Brain microvascular endothelial cell (primary cell): ENCODE measurements around the gene CAMK4.

Experiments
- DNase-seq: peaks from one replicate; pipeline ENCODE4 v3.0.0-alpha.2; 2020
- H3K27ac ChIP-seq: fragments of 250-450 bp; sonication (Bioruptor Pico); 2 replicates; pipeline ENCODE4 v1.5.1; 2020; ENCODE audit warnings: mild to moderate bottlenecking, moderate library complexity
- H3K27me3 ChIP-seq: fragments of 250-450 bp; sonication (Bioruptor Pico); replicated peaks from 2 replicates; pipeline ENCODE4 v1.5.1; 2020; ENCODE audit warnings: mild to moderate bottlenecking
- H3K36me3 ChIP-seq: fragments of 250-450 bp; sonication (Bioruptor Pico); replicated peaks from 2 replicates; pipeline ENCODE4 v1.5.1; 2020; ENCODE audit warnings: mild to moderate bottlenecking
- H3K4me3 ChIP-seq: 2 replicates; pipeline ENCODE4 v1.5.1; 2011; ENCODE audit warnings: low read depth, mild to moderate bottlenecking, control low read depth, low read length, moderate library complexity
- CTCF ChIP-seq: IDR thresholded peaks from 2 replicates; pipeline ENCODE4 v1.5.1; 2011; ENCODE audit warnings: low read depth, mild to moderate bottlenecking, moderate library complexity, low read length, control low read depth, inconsistent platforms; ENCODE audit errors: missing control alignments
- in situ Hi-C: cut with HindIII; loops from 2 replicates; pipeline ENCODE4 v1.10.0; 2017; ENCODE audit warnings: low sequenced_read_pairs, low pct_ligation_motif_present

The CAMK4 gene

DNA sequence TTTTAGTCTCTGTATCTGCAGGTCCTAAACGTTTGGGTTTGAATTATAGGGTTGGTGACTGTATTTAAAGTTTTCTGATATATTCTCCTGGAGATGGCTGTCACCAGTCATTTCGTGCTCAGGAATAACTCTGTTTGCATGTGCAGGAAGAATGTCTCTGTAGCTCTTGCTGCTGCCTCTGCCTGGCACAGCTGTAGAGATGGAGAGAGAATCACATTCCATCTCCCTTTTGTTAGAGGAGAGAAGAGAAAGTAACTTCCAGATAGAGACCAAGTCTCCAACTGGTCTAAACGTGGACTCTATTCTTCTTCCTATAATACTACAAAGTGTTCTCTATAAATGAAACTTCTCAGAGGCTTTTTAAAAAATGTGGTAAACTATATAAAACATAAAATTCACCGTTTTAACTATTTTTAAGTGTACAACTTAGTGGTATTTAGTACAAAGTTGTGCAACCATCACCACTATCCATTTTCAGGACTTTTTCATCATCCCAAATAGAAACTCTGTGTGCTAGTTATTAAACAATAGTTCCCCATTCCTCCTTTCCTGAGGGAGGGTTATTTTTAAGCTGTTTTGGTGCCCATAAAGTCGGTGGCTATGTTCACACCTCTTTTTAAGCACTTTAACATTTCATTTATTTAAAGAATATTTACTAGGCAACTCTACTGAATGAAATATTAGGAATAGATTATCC, 308.9 kb downstream of the CAMK4 start:
- H3K27me3 ChIP-seq = no peaks in the 10 kb centered on the region
- no peak overlapping the region for H3K27ac ChIP-seq
- H3K36me3 ChIP-seq = no peaks in the 10 kb centered on the region
- H3K4me3 ChIP-seq = no peak overlapping the region
- no peak for TF ChIP-seq CTCF
- in situ Hi-C loops = no loop called here
- no peak for DNase-seq

DNA sequence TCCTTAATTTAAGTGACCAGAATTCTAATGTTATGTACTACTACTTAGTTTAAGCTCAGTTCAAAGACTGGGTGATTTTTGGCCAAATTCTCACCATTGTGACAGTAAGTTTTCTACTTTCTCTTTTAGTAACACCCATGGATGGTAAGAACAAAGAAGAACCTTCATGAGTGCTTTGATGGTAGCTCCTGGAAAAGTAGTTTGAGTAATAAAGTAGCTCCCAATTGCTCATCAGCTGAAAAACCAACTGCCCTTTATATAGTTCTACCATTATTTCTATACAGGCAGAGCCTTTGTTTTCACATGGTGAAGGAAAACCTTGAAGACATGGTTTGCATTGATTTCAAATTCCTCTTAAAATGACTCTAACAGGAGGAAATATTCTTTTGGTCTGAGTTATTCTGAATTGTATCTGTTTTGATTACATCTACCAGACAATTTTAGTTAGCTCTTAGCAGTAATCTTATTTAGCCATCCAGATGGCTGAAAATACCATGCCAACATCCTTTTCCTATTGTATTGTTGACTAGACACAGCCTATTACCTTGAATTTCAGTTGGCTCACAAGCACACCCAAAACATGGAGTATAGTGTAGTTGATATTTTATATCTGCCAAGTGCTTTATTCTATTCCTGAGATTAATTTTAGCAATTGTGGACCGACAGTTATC, 311.8 kb downstream of the CAMK4 start:
- Histone ChIP-seq H3K27ac (no peak overlapping the region), H3K4me3 (no peak overlapping the region), H3K36me3 (no peaks in the 10 kb centered on the region), H3K27me3 (no peaks in the 10 kb centered on the region)
- TF ChIP-seq CTCF = no peak
- no peak for DNase-seq
- in situ Hi-C loops = no loop called here

GRCh38 chr5:111537141-111538024, 313.2 kb downstream of the CAMK4 start:
- H3K36me3 ChIP-seq = no peaks in the 10 kb centered on the region
- no peak overlapping the region for H3K4me3 ChIP-seq
- no peak for TF ChIP-seq CTCF
- no peak overlapping the region for H3K27ac ChIP-seq
- no peaks in the 10 kb centered on the region for H3K27me3 ChIP-seq
- in situ Hi-C loops = no loop called here
- no peak for DNase-seq
